ENCODE data around the gene XKRX.
A peak's percentile ranks its signal among the peaks of the same experiment; 100 is the strongest.

Gene XKRX

DNA sequence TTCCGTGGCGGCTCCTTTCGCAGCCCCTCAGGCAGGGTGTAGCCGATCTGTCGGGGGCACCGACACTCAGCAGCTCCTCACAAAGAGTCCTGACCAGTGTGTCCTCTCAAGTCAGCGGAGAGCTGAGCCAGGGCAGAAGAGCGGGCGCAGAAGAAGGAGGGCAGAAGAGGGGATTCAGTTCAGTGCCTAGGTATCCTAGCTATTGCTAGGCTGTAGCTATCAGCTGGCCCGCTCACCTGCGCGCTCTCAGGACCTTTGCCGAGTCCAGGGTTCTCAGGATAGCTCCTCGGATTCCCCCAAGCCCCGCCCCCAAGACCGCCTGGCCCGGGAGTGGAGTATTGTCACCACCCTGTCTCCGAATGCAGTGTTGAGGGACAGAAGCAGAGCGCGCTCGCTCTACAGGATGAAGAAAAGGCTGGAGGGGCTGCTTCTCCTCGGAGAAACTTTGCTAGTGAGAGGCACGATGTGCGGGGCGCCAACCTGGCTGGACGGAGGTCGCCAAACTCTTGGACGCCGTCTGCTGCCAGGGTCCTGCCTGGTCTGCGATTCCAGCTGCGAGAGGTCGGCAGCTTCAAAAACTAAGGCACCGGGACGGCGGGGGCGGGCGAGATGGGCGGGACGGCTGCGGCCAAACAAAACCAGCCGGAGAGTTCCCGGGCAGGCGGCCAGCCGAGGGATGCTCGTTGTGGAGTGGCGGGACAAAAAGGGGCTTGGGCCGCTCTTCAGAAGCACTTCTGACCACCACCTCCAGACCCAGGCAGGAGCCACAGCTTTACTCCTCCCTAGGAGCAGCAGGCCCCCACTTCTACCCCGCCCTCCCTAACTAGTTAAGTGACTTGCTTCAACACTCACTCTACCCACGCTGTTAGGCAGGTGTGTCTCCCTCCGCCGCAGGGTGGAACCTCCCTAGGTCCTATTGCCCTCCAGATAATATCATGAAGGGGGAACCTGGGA lies at the start of gene XKRX:
Gene XKRX (minus strand): TSS at position 258 of the 954 bp plus-strand sequence. CDS start 613 bp downstream, outside the sequence.
- peak; percentile 34 for DNase-seq

DNA sequence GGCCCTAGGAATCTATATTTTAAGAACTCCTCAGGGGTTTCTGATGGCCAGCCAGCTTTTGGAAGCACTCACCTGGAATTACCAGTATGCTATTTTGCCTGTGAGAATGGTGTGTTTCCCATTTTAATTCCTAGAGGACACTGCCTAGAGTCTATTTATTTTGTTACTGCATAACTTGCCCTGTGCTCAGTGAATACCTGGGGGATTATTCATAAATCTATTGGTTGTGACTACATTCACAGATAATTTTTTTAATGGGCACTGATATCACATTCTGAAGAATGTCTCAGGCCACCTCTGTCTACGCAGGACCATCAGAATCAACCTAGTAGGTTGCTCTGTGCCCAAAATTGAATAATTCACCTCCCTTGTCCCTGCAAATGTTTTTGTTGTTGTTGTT lies 47.5 kb upstream of the XKRX start:
- DNase-seq = no peak

DNA sequence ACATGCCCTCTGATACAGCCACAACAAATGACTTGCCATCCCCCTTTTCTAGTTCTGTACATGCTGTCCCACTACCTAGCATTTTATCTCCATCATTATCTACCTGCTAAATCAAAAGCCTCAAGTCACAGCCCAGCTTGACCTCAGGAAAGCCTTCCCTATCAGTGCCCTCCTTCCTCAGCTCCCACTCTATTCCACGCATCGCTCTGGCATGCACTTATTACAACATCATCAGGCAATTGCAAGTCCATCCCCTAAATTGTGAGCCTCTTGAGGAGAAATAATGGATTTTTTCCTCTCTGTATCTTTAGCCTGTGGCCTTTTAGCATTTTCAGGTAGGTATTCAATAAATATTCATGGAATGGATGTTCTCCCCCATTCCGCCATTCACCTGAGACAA lies 46.5 kb upstream of the XKRX start:
- no peak for DNase-seq

DNA sequence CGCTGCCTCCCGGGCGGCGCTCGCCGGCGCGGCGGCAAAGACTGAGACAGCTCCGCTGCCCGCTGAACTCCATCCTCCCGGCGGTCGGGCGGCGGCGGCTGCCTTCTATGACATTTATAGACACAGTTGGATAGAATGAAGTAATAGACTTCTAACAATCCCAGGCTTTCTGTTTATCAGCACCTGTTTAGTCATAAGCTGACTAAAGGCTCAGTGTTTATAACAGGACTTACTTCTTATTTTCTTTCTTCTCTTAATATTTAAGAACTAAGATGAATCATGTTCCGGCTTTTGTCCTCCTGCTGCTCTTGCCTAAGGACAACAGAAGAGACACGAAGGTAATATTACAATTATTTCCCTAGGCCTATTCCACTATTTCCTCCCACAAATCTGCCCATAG lies 44.7 kb upstream of the XKRX start:
- DNase-seq = no peak

DNA sequence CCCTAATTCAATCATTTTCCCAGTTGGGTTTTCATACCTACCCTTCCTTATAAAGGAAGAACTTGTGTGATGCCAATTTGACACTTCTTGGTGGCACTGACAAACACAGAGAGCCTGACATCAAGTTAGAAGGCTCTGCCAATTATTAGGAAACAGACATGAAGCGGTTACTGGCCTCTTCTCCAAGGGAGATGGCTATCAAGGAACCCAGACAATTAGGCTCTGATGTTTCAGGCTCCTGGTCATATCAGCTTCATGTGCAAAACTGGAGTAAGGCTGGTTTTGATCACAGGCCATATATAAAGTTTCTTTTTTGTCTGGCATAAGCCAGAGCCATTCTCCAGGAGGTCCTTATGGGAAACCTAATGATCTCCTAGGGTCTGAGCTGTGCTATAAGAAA lies 41.2 kb upstream of the XKRX start:
- DNase-seq = no peak

DNA sequence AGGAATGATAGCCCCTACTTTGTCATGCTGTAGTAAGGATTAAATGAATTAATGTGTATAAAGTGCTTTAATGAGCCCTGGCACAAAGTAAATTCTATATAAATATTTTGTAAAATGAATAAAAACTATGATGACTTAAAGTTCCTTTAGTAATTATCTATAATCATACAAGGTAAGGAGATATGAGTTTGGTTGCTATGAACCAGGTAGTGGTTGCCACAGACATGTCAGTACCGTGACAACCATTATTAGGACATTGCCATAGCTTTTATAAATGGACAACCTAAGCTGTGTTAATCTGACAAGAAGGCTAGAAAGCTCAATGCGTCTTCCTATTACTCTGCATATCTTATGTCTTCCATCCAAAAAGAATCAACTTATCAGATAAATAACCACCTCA lies 40.7 kb upstream of the XKRX start, which contains the start of gene ARL13A:
Gene ARL13A (plus strand): TSS at position 301 of the 400 bp plus-strand sequence. CDS start 3,982 bp downstream, outside the sequence.
- no peak for DNase-seq

DNA sequence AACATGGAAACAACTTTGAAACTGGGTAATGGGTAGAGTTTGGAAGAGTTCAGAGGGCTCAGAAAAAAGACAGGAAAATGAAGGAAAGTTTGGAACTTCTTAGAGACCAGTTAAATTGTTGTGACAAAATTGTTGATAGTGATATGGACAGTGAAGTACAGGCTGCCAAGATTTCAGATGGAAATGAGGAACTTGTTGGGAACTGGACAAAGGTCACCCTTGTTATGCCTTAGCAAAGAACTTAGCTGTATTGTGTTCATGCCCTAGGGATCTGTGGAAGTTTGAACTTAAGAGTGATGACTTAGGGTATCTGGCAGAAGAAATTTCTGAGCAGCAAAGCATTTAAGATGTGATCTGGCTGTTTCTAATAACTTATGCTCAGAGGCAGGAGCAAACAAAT lies 35.6 kb upstream of the XKRX start:
- DNase-seq = no peak

DNA sequence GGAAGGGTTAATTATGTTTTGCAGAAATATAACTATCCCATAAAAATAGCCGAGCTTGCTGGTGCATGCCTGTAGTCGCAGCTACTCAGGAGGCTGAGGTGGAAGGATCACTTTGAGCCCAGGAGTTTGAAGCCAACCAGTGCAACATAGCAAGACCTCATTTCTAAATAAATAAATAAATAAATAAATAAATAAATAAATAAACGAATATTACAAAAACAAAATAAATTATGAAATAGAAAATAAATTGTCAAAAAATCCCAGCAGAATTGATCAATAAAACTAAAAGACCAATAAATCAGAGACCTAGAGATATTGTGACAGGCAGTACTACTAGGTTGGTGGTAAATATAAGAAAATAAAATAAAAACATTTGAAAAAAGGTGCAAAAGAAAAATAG lies 34.1 kb upstream of the XKRX start:
- no peak for DNase-seq

DNA sequence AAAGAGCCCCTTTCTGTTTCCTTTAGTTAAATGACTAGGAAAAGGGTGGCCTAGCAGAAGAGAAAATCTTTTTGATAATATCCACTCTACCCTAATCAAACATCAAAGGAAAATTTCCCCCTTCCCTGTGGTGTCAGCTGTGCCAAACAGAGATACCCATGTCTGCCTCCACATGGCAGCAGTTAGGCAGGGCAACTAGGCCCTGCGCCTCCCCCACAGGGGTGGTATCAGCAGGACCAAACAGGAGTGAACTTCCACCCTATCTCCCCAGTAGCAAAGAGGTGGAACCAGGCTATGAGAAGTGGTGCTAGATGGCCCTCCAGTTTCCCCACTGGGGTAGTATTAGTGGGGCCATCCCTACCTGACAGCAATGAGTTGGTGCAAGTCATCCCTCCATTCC lies 19.8 kb upstream of the XKRX start:
- no peak for DNase-seq

DNA sequence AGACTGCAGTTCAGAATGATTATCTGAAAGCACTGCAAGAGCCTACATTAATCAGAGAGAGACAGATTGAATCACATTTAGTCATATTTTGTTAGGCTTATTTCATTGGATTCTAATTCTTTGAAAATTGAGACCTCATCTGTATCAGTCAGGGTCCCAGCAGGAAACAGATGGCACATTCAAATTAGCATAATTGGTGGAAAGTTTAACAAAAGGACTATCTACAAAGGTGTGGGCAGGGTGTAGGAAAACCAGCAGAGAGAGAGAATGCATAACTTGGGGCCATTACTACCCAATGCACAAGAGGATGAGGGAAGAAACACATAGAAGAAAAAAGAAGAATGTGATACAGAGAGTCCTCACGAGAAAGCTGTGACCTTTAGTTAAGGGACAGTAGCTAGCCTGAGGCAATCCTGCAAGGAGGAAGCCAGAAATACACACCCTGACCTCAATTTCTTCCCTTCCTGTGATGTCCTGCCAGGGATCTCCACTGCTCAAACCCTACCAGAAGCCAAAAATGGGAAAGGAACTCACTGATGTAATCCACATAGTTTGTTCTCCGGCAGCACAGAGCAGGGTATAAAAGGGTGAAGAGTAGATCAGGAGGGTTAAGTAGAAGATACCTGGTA lies 17.7 kb upstream of the XKRX start:
- DNase-seq = no peak

DNA sequence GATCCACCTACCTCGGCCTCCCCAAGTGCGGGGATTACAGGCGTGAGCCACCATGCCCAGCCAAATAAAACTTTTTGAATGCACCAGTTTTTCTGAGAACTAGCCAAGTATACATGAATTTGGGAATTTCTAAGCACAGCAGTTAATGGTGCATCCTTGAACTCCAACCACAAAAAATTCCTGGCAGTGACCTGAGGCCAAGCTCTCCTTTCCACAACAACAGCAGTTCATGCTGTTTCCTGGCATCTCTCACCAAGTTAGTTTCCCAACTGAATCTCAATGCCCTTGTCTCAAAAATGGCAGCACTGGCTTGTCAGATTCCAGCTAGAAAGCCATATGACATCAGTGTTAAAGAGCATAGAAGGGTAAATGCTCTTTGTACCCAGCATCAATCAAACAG lies 15.9 kb upstream of the XKRX start:
- no peak for DNase-seq

DNA sequence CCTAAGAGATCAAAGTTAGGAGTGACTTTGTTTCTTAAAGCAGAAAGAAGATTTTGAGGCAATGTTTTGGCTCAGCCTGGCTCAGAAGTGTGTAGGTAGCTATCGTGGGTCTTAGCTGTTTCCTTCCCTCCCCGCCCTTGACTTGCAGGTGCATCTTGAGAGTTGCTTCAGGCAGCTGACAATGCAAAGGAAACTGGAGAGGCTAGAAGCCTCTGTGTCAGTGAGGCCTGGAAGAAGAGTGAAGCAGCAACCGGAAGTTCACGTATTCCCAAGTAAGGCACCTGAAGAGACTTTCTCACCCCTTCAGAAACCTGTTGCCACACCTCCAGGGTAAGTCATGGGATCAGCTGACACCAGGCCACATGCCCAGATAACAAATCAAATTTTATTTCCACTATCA lies 10.6 kb upstream of the XKRX start:
- no peak for DNase-seq

DNA sequence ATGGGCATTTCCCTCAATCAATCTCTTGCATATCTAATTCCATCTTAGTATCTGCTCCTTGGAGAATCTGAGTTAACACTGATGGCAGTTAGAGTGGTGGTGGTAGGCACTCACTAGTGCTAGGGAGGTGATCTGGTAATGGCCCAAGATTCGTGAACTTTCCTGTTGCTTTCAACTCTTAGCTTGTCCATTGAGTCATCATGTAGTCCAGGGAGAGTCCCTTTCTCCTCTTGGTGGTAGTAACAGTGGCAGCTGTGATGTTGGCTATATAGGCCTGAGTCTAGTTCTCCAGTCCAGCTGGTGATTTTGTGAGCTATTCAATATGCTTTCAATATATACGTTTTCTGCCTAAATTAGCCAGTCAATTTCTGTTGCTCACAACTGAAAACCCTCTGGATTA lies 7.0 kb upstream of the XKRX start:
- DNase-seq = no peak

DNA sequence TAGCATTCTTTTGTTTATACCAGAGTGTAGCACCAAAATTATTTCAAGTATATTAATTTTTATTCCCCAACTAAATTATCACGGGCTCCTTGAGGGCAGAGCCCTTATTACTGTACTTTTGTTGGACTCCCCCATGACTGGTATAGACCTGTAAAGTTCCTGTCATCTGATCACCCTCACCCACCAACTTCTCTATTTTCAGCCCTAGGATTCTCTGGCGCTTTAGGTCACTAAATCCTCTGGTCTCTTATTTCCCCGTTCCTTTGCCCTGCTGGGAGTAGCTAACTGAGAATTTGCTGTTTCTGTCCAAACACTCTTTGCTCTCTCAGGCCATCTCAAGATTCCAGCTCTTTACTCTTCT lies 3.2 kb upstream of the XKRX start:
- DNase-seq = no peak

DNA sequence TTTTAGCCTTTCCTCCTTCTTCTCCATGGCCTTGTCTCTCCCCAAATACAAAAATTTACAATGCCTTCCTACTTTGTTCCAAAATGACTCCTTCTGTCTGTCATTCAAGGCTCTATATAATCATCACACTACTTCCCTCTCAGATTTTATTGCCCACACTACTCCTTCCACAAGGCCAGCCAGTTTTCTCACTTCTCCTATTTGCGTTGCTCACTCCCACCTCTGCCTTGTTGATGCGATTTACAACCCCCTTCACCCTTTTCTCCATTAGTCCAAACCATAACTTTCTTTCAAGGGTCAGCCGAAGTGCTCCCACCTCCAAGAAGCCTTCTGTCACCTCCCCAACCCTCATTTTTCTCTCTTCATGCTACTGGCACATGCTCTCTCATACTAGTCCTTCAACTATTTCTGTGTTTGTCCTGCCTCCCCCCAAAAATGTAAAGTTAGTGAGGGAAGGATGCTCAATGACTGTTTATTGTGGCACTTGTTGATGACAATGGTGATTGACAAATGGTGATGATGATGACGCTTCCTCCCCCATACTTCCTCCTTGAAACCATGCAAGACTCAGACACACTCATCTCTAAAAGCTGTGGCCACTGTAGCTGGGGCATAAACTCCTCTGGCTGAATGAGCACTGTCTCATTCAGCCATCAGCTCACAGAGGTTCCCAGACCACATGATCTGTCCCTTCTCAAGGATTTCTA lies 2.7 kb upstream of the XKRX start:
- no peak for DNase-seq

DNA sequence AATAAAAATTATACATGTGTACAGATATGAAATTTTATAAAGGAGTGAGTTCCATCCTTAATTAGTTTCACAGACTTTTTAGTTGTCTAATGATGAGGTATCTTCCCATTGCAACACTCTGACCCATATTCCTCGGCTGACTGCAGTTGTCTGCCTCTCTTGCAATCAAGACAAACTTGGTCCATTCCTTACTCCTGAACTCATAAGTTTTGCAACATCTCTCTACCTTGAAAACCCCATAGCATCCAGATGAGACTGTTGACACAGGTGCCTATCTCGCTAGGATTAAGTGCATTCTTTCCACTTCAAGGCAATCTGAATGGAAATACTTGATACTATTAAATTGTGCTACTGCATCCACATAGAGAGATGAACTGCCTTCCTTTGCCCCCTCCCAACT lies 2.3 kb downstream of the XKRX start:
- DNase-seq = no peak

DNA sequence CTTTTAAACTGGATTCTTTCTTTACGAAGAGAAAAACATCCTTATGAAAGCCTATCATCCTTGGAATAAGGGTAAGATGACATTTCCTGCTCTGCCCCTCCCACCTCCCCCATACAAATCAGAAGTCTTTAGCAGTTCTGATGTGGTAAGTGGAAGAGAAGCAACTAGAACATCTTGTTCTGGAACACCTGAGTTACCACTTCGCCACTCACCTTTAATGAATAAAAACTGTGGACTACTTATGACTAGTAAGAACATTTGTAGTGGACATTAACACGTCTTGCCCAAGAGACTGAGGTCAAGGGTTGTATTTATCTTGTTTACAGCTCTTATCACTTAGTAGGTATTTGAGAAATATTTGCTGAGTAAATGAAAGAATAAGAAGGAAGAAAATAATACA lies 4.3 kb downstream of the XKRX start:
- no peak for DNase-seq

DNA sequence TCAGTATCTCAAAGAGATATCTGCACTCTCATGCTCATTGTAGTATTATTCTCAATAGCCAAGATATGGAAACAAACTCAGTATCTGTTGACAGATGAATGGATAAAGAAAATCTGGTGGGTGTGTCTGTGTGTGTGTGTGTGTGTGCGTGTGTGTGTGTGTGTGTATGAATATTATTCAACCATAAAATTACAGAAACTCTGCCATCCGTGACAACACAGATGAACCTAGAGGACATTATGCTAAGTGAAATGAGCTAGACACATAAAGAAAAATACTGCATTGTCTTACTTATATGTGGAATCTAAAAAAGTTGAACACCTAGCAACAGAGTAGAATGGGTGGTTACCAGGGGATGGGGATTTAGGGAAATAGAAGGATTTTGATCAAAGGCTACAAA lies 13.2 kb downstream of the XKRX start:
- DNase-seq = no peak

DNA sequence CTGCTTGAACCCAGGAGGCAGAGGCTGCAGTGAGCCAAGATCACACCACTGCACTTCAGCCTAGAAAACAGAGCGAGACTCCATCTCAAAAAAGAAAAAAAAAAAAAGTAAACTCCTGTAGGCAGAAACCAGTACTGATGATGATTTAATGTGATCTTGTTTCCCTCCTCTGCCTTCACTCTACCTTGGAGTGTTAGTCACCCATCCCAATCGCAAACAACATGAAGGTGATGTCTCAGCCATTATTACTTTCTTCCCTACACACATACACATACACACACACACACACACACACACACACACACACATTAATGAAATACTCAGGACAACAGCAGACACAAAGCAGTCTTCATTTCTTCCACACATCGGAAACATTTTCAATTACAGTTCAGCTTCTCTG lies 15.6 kb downstream of the XKRX start:
- no peak for DNase-seq

DNA sequence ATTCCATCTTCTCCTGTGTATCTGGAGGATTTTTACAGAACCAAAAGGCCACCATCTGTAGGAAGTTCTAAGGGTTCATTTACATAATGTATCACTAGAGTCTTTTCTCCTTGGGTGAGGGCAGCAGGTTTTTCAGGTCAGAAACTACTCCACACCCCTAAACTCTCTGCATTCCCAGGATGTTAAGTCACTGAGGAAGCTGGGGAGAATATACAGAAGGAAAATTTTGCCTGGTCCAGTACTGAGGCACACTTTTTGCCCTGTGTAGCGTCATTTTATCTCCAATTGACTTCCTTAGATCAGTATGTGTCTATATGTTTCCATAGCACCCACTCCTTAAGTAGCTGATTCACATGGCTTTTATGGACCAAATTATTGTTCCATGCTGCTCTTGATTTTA lies 17.0 kb downstream of the XKRX start:
- no peak for DNase-seq

DNA sequence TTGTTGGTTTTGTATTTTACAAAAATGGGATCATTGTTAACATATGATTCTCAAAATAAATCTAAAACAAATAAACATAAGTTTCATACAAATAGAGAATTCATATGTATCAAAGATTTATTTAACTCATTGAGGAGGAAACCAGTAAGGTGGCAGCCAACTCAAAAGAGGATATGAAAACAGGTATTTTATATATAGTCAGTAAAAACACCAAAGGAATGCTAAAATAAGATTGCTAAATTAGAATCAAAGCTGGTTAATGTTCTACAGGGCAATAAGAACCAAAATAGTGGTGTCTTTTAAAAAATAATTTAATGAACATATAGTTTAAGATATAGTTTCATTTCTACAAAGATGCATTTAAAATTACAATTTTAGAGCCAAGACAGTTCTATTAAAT lies 23.1 kb downstream of the XKRX start:
- no peak for DNase-seq

DNA sequence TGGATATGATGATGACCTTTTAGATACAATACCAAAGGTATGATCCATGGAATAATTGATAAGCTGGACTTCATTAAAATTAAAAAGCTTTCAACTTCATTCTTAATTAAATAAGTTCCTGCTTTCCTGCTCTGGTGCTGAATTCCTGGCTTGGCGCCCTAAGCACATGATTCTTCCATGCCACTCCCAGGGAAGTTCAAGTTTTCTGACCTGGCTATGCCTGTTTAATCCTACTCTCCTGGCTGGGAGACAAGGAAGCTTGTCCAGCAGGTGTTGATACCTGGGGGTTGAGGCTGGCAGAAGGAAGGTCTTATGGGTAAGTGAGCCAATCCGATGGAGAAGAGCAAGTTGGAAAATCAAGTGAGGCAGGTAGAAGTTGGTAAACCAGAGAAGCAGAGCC lies 24.3 kb downstream of the XKRX start:
- no peak for DNase-seq

DNA sequence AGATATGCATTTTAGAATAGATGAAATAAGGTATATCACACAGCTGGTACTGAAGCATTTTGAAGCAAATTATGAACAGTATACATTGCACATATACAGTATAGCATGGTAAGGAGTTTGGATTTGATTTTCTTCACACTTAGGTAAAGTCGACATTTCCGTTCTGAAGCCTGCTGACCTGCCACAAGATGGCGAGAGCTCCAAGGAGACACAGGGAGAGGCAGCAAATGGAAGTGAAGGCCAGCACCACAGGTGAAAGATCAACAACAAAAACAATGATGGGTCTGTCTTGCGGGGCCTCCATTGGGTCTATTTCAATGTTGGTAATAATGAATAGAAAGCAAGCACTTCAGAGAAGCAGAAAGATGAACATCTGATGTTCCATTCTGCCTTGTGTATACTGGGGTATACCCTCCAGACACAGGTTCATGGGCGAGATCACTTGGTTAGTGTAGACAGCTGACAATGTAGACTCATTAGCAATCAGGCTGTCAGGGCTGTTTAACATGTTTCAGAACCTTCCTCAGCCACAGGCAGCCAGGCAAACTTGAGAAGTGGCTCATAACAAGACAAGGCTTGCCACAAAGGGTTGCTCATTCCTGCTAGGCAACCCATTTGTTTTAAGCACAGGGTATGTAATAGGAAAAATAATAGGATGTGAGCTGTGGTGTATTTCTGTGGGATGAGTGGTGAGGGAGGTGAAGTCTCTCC lies 33.2 kb downstream of the XKRX start:
- DNase-seq = peak; percentile 58

Data from NCI-H82 (cell line).